CD4-positive, CD25-positive, alpha-beta regulatory T cell (primary cell): ENCODE data around the gene ZNF280A. TPM values are rescaled to one million over a fixed set of nuclear protein-coding genes. Genes with fewer than 3 reads are reported as not detected.
"Not testable (repeated sequence)": the region's sequence is repeated elsewhere in the genome, so short reads cannot be mapped to it uniquely, and the experiment has no call there.

Source experiments
- ATAC-seq, 2 donors: fragments of 150-1000 bp; cut with Tn5 transposase; one replicate each; pipeline ENCODE4 v1.10.0; 2021; ENCODE audit warnings: low read depth in 2 of 2, moderate number of reproducible peaks in 2 of 2, moderate library complexity in 1 of 2
- DNase-seq, 3 donors: peaks; one replicate each; pipeline versions ENCODE4 v3.0.0 to v3.0.0-alpha.2; 2012 to 2022; ENCODE audit warnings: mixed read lengths in 1 of 3
- H3K27ac ChIP-seq: one replicate; pipeline ENCODE4 v1.7.0; 2013; ENCODE audit warnings: mild to moderate bottlenecking, low read length; ENCODE audit not compliant: insufficient read depth, poor library complexity, severe bottlenecking
- H3K27me3 ChIP-seq: one replicate; pipeline ENCODE4 v1.7.0; 2013; ENCODE audit warnings: low read length; ENCODE audit not compliant: control insufficient read depth, insufficient read depth
- H3K36me3 ChIP-seq: one replicate; pipeline ENCODE4 v1.7.0; 2013; ENCODE audit warnings: mild to moderate bottlenecking, low read length, moderate library complexity; ENCODE audit not compliant: control insufficient read depth, insufficient read depth
- H3K4me1 ChIP-seq: 2 replicates; pipeline ENCODE4 v1.7.0; 2013; ENCODE audit warnings: mild to moderate bottlenecking, low read length; ENCODE audit not compliant: insufficient read depth, control insufficient read depth, poor library complexity, severe bottlenecking
- H3K4me3 ChIP-seq: one replicate; pipeline ENCODE4 v1.7.0; 2013; ENCODE audit warnings: low read depth, mild to moderate bottlenecking, low read length, moderate library complexity
- H3K9me3 ChIP-seq, 2 experiments: 1 replicate in 1 of 2; 2 replicates in 1 of 2; pipeline ENCODE4 v1.7.0; 2013; ENCODE audit warnings: low read length in 2 of 2, mild to moderate bottlenecking in 1 of 2, moderate library complexity in 1 of 2; ENCODE audit not compliant: control insufficient read depth in 2 of 2
- H3K27ac Mint-ChIP-seq, 3 donors: one replicate each; pipeline ENCODE4 v1.8.0; 2020 to 2022; ENCODE audit warnings: mild to moderate bottlenecking in 3 of 3, mixed read lengths in 3 of 3, moderate library complexity in 2 of 3
- H3K27me3 Mint-ChIP-seq: one replicate; pipeline ENCODE4 v1.8.0; 2022; ENCODE audit warnings: mild to moderate bottlenecking, mixed read lengths
- H3K36me3 Mint-ChIP-seq: one replicate; pipeline ENCODE4 v1.8.0; 2020; ENCODE audit warnings: mixed read lengths
- H3K4me1 Mint-ChIP-seq, 4 donors: one replicate each; pipeline ENCODE4 v1.8.0; 2020 to 2022; ENCODE audit warnings: mixed read lengths in 4 of 4, mild to moderate bottlenecking in 1 of 4
- H3K4me3 Mint-ChIP-seq, 4 donors: one replicate each; pipeline ENCODE4 v1.8.0; 2020 to 2022; ENCODE audit warnings: mild to moderate bottlenecking in 4 of 4, mixed read lengths in 4 of 4, moderate library complexity in 3 of 4
- H3K9me3 Mint-ChIP-seq, 7 donors: one replicate each; pipeline ENCODE4 v1.8.0; 2020 to 2022; ENCODE audit warnings: mixed read lengths in 7 of 7, mild to moderate bottlenecking in 3 of 7, moderate library complexity in 2 of 7
- polyA plus RNA-seq, 4 donors: library from polyadenylated mRNA; unstranded; fragments of 300-500 nt; fragmentation: Illumina TruSeq; gene quantifications; one replicate each; pipeline ENCODE4 v1.2.3, GENCODE V29; 2021
- total RNA-seq: library from RNA; stranded (reverse); gene quantifications from one replicate; pipeline ENCODE4 v1.2.3, GENCODE V29; 2022

Gene ZNF280A
- total and polyA plus RNA-seq, 5 donors from 2014 or later = not detected

DNA sequence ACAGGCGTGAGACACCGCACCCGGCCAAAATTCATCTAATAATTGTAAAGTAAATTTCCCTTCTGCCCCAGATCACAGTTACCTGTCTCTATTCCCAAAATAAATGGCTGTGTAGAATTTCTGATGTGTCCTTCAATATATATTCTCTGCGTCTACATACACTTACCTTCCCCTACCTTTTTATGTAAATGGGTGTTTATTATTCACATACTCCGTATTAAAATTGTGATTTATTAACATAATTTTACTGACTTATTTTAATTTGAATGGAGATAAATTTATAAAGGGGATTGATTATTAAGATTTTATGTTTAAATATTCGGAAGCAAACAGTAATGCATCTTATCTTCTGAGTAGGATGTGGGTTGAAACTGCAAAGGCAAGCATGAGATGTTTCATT, 16.4 kb upstream of the ZNF280A start:
- no peak for ATAC-seq
- Mint-ChIP-seq H3K4me3 (no peak overlapping the region), H3K4me1 (no peaks in the 10 kb centered on the region), H3K27ac (no peak overlapping the region), H3K27me3 (peaks cover 19% of the 10 kb centered on the region), H3K36me3 (no peaks in the 10 kb centered on the region), H3K9me3 (peaks cover 0 to 2% (median 0%) of the 10 kb centered on the region in 7 donors)
- Histone ChIP-seq H3K27me3 (no peaks in the 10 kb centered on the region), H3K9me3 (no peaks in the 10 kb centered on the region), H3K4me3 (no peak overlapping the region), H3K36me3 (no peaks in the 10 kb centered on the region), H3K4me1 (no peaks in the 10 kb centered on the region), H3K27ac (no peak overlapping the region)
- DNase-seq = no peak

- H3K27ac ChIP-seq = no peak overlapping the region
- no peaks in the 10 kb centered on the region for H3K9me3 ChIP-seq
- H3K4me1 ChIP-seq = no peaks in the 10 kb centered on the region
- no peaks in the 10 kb centered on the region for H3K36me3 ChIP-seq
- H3K4me3 ChIP-seq = no peak overlapping the region
- H3K4me3 Mint-ChIP-seq = no peak overlapping the region
- peaks cover 0 to 2% (median 0%) of the 10 kb centered on the region in 7 donors for H3K9me3 Mint-ChIP-seq
- no peaks in the 10 kb centered on the region for H3K27me3 ChIP-seq
- DNase-seq = no peak
- no peak overlapping the region for H3K27ac Mint-ChIP-seq
- peaks cover 19% of the 10 kb centered on the region for H3K27me3 Mint-ChIP-seq
- H3K36me3 Mint-ChIP-seq = no peaks in the 10 kb centered on the region
- no peaks in the 10 kb centered on the region for H3K4me1 Mint-ChIP-seq
- no peak for ATAC-seq
Measured at GRCh38 chr22:22535662-22536061, 15.6 kb upstream of the ZNF280A start.

DNA sequence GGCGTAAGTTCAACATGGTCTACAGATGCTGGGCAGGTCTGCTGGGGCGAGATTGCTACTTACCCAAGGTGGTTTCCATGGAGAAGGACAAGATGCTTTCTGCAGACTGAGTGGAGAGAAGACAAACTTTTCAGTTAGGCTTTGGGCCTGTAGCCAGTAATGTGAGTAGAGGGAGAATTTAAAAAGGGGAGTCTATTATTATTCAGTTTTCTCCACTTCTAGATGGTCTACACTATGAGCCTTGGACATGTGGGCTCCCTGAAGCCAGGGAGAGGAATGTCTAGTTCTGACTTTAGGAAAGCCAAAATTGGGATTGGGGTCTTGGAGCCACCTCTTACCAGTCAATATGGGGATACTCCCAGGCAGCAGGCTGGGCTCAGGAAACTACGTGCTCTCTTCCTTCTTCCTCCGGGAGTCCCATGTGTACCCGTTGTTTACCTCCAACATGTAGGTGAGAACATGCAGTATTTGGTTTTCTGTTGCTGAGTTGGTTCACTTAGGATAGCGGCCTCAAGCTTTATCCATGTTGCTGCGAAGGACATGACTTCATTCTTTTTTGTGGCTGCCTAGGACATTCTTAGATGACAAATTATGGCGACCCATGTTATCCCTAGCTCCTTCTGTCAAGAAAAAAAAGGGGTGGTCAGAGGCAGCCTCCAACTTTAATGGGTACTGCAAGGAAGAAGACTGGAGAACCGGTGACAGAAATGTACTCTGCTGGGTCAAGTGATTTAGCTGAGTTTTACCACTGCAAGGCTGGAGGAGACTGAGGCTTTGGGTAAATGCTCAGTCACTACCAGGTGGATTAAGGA, 14.7 kb upstream of the ZNF280A start:
- Histone ChIP-seq H3K4me1 (no peaks in the 10 kb centered on the region), H3K4me3 (no peak overlapping the region), H3K27ac (no peak overlapping the region), H3K27me3 (no peaks in the 10 kb centered on the region), H3K36me3 (no peaks in the 10 kb centered on the region), H3K9me3 (no peaks in the 10 kb centered on the region)
- H3K4me1 Mint-ChIP-seq = no peaks in the 10 kb centered on the region
- H3K4me3 Mint-ChIP-seq = no peak overlapping the region
- ATAC-seq (no peak), DNase-seq (no peak)
- H3K36me3 Mint-ChIP-seq = no peaks in the 10 kb centered on the region
- H3K27ac Mint-ChIP-seq = no peak overlapping the region
- peaks cover 16% of the 10 kb centered on the region for H3K27me3 Mint-ChIP-seq
- peaks cover 0 to 2% (median 0%) of the 10 kb centered on the region in 7 donors for H3K9me3 Mint-ChIP-seq

DNA sequence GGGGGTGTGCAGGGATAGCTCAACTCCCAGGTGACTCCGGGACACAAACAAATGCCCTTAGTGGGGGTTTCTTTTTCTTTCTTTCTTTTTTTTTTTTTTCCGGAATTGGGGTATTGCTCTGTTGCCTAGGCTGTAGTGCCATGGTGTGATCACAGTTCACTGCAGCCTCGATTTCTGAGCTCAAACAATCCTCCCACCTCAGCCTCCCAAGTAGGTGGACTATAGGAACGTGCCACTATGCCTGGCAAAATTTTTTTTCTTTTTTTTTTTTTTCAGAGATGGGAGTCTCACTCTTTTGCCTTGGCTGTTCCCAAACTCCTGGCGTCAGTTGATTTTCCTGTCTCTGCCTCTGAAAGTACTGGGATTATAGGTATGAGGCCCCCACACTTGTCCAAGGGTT, 13.8 kb upstream of the ZNF280A start:
- H3K4me3 ChIP-seq = no peak overlapping the region
- no peaks in the 10 kb centered on the region for H3K4me1 ChIP-seq
- H3K9me3 Mint-ChIP-seq = peaks cover 0 to 2% (median 0%) of the 10 kb centered on the region in 7 donors
- DNase-seq (no peak), ATAC-seq (no peak)
- peaks cover 13% of the 10 kb centered on the region for H3K27me3 Mint-ChIP-seq
- no peaks in the 10 kb centered on the region for H3K36me3 ChIP-seq
- H3K27me3 ChIP-seq = no peaks in the 10 kb centered on the region
- no peak overlapping the region for H3K4me3 Mint-ChIP-seq
- H3K27ac Mint-ChIP-seq = no peak overlapping the region
- H3K36me3 Mint-ChIP-seq = no peaks in the 10 kb centered on the region
- H3K9me3 ChIP-seq = no peaks in the 10 kb centered on the region
- no peak overlapping the region for H3K27ac ChIP-seq
- H3K4me1 Mint-ChIP-seq = no peaks in the 10 kb centered on the region

- Histone ChIP-seq H3K27ac (no peak overlapping the region), H3K27me3 (no peaks in the 10 kb centered on the region), H3K9me3 (no peaks in the 10 kb centered on the region), H3K4me3 (no peak overlapping the region), H3K4me1 (no peaks in the 10 kb centered on the region), H3K36me3 (no peaks in the 10 kb centered on the region)
- Mint-ChIP-seq H3K4me3 (no peak overlapping the region), H3K27me3 (peaks cover 11% of the 10 kb centered on the region), H3K4me1 (no peaks in the 10 kb centered on the region), H3K36me3 (no peaks in the 10 kb centered on the region), H3K27ac (no peak overlapping the region), H3K9me3 (peaks cover 0 to 2% (median 0%) of the 10 kb centered on the region in 7 donors)
- no peak for ATAC-seq
- DNase-seq = no peak
Measured at GRCh38 chr22:22533417-22533816, 13.3 kb upstream of the ZNF280A start.

GRCh38 chr22:22532547-22533071, 12.5 kb upstream of the ZNF280A start:
- not testable (repeated sequence) for ATAC-seq, DNase-seq, H3K9me3 ChIP-seq, H3K4me3 Mint-ChIP-seq, H3K27me3 ChIP-seq, H3K4me1 ChIP-seq, H3K9me3 Mint-ChIP-seq, H3K27ac ChIP-seq, H3K36me3 ChIP-seq, H3K4me3 ChIP-seq, H3K36me3 Mint-ChIP-seq, H3K27ac Mint-ChIP-seq, H3K4me1 Mint-ChIP-seq
- peaks cover 15% of the 10 kb centered on the region for H3K27me3 Mint-ChIP-seq

DNA sequence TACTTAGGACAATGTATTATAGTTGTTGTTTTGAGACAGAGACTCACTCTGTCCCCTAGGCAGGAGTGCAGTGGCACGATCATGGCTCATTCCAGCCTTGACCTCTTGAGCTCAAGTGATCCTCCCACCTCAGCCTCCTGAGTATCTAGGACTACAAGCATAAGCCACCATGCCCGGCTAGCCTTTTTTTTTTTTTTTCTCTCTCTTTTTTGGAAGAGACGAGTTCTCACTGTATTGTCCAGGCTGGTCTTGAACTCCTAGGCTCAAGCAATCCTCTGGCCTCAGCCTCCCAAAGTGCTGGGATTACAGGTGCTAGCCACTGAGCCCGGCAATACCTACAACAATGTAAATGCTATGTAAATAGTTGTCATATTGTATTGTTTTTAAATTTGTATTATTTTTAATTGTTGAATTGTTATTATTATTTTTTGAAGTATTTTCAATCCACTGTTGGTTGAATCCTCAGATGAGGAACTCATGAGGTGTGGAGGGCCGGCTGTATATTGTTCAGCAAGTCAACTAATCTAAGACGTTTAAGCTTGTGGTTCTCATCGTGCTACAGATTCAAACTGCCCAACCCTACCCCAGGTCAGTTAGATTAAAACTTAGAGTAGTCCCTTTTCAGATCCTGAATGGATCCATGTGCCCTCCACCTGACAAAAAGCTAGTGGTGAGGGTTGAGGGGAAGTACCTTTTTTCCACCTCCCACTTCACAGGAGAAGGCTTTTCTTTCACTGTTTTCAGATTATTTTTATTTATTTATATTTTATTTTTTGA, 11.9 kb upstream of the ZNF280A start:
- H3K4me1 ChIP-seq = no peaks in the 10 kb centered on the region
- H3K27me3 Mint-ChIP-seq = peaks cover 15% of the 10 kb centered on the region
- no peak overlapping the region for H3K4me3 ChIP-seq
- H3K27ac ChIP-seq = no peak overlapping the region
- H3K36me3 ChIP-seq = no peaks in the 10 kb centered on the region
- ATAC-seq = no peak
- H3K27ac Mint-ChIP-seq = no peak overlapping the region
- no peak for DNase-seq
- no peaks in the 10 kb centered on the region for H3K9me3 ChIP-seq
- no peak overlapping the region for H3K4me3 Mint-ChIP-seq
- H3K36me3 Mint-ChIP-seq = no peaks in the 10 kb centered on the region
- no peaks in the 10 kb centered on the region for H3K27me3 ChIP-seq
- no peaks in the 10 kb centered on the region for H3K4me1 Mint-ChIP-seq
- peaks cover 0 to 4% (median 0%) of the 10 kb centered on the region in 7 donors for H3K9me3 Mint-ChIP-seq
